Peyer's patch (tissue), 4 donors: ENCODE data around the gene RAD51B. TPM values are rescaled to one million over a fixed set of nuclear protein-coding genes. Genes with fewer than 3 reads are reported as not detected.

Experiments
- DNase-seq, 3 donors: peaks; one replicate each; pipeline ENCODE4 v3.0.0-alpha.2; 2017 to 2019
- H3K27ac ChIP-seq, 4 donors: fragments of 200-600 bp; sonication (generic); one replicate each; pipeline ENCODE4 v1.5.1; 2016 to 2019
- H3K27me3 ChIP-seq, 2 donors: fragments of 200-600 bp; sonication (generic); one replicate each; pipeline ENCODE4 v1.5.1; 2019
- H3K36me3 ChIP-seq, 3 donors: fragments of 200-600 bp; sonication (generic); one replicate each; pipeline ENCODE4 v1.5.1; 2016 to 2019
- H3K4me1 ChIP-seq, 4 donors: fragments of 200-600 bp; sonication (generic); one replicate each; pipeline ENCODE4 v1.5.1; 2016 to 2019
- H3K4me3 ChIP-seq, 4 donors: fragments of 200-600 bp; sonication (generic); 1 replicate in 3 of 4; 2 replicates in 1 of 4; pipeline ENCODE4 v1.5.1; 2016 to 2019; ENCODE audit warnings: mild to moderate bottlenecking in 1 of 4
- H3K9me3 ChIP-seq, 4 donors: fragments of 200-600 bp; sonication (generic); one replicate each; pipeline ENCODE4 v1.5.1; 2016 to 2019; ENCODE audit warnings: mild to moderate bottlenecking in 1 of 4
- POLR2A ChIP-seq, 2 donors: fragments of 450-650 bp; IDR thresholded peaks; one replicate each; pipeline ENCODE4 v1.5.1; 2017; ENCODE audit warnings: antibody characterized with exemption in 2 of 2, mild to moderate bottlenecking in 2 of 2, moderate library complexity in 2 of 2
- total RNA-seq, 4 donors: library from RNA; depleted of rRNA; stranded (reverse); fragments of >200 nt; gene quantifications; one replicate each; pipeline ENCODE4 v1.1.0, GENCODE V29; 2016
- TF ChIP-seq, protein P1 (sequence below), 6 experiments: fragments of 450-650 bp in 4 of 6; fragments of 200-600 bp in 2 of 6; sonication (generic) in 1 of 6; IDR thresholded peaks; one replicate each; pipeline ENCODE4 v1.5.1; 2017 to 2019; ENCODE audit warnings: antibody characterized with exemption in 6 of 6, mild to moderate bottlenecking in 3 of 6, moderate library complexity in 1 of 6

RAD51B gene
- total RNA-seq, 4 donors from 2014 or later = 12.6 to 103 (median 33.1) TPM

DNA sequence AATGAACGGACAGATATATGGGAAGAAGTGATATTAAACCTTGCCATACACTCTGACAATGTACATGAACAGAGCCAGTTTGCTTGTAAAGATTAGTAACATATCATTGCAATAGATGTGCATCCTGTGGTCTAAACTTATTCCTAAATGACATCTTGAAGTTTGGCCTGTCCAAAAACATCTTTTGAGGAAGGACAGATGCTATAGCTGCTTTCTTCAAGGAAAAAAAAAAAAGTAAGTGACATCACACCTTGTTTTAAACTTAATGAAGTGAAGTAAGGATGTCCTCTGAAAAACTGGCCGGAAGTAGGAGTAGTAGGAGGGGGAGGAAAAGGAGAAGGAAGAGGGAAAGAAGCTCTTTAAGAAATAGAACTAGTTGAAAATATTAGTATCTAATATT, 132.8 kb downstream of the RAD51B start:
- H3K9me3 ChIP-seq = peaks cover 0 to 4% (median 0%) of the 10 kb centered on the region in 4 donors
- H3K27ac ChIP-seq = no peak overlapping the region
- TF ChIP-seq, protein P1, sequence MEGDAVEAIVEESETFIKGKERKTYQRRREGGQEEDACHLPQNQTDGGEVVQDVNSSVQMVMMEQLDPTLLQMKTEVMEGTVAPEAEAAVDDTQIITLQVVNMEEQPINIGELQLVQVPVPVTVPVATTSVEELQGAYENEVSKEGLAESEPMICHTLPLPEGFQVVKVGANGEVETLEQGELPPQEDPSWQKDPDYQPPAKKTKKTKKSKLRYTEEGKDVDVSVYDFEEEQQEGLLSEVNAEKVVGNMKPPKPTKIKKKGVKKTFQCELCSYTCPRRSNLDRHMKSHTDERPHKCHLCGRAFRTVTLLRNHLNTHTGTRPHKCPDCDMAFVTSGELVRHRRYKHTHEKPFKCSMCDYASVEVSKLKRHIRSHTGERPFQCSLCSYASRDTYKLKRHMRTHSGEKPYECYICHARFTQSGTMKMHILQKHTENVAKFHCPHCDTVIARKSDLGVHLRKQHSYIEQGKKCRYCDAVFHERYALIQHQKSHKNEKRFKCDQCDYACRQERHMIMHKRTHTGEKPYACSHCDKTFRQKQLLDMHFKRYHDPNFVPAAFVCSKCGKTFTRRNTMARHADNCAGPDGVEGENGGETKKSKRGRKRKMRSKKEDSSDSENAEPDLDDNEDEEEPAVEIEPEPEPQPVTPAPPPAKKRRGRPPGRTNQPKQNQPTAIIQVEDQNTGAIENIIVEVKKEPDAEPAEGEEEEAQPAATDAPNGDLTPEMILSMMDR (IDR thresholded peaks at IDR 0.05) = no peak
- H3K4me3 ChIP-seq = no peak overlapping the region
- no peaks in the 10 kb centered on the region for H3K4me1 ChIP-seq
- DNase-seq = no peak
- H3K36me3 ChIP-seq = no peaks in the 10 kb centered on the region
- H3K27me3 ChIP-seq = no peaks in the 10 kb centered on the region

DNA sequence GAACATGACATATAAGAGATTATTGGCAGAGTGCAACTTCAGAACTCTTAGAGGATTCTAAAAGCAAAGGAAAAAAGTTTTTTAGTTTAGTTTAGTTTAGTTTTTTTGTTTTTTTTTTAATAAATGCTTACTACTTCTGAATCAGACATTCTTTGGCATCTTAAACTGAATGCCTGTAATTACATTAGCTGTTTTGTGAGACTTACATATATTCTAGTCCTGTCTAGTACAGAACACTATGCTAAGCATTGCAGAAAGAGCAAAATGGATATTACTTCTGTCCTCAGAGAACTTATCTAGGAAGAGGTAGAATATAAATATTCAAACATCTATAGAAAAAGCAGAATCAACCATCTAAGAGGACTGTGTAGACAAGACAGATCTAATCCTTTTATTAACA, 133.2 kb downstream of the RAD51B start:
- Histone ChIP-seq H3K4me1 (no peaks in the 10 kb centered on the region), H3K27me3 (no peaks in the 10 kb centered on the region), H3K9me3 (peaks cover 0 to 4% (median 0%) of the 10 kb centered on the region in 4 donors), H3K36me3 (no peaks in the 10 kb centered on the region), H3K27ac (no peak overlapping the region), H3K4me3 (no peak overlapping the region)
- no peak for TF ChIP-seq POLR2A (IDR thresholded peaks at IDR 0.05)
- TF ChIP-seq, protein P1 (IDR thresholded peaks at IDR 0.05) = no peak
- DNase-seq = no peak

DNA sequence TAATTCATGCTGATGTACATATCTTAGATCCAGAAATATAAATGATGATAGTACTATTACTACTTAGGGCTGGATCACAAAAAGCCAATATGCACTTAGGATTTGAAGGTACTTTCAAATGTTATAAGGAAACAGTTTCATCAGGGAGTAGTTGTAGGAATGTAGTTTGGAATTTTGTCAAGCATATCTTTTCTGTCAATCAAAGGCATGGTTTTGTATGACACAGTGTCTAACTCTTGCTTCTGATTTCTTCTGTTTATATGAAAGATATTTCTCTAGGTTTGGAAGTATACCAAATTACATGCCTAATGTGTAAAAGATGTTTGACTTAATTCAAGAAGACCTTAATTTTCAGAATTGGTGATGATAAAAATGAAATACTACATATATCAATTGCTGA, 135.7 kb downstream of the RAD51B start:
- no peaks in the 10 kb centered on the region for H3K4me1 ChIP-seq
- TF ChIP-seq, protein P1 (IDR thresholded peaks at IDR 0.05) = no peak
- TF ChIP-seq POLR2A (IDR thresholded peaks at IDR 0.05) = no peak
- no peaks in the 10 kb centered on the region for H3K9me3 ChIP-seq
- no peaks in the 10 kb centered on the region for H3K36me3 ChIP-seq
- H3K27ac ChIP-seq = no peak overlapping the region
- no peaks in the 10 kb centered on the region for H3K27me3 ChIP-seq
- no peak overlapping the region for H3K4me3 ChIP-seq
- no peak for DNase-seq

DNA sequence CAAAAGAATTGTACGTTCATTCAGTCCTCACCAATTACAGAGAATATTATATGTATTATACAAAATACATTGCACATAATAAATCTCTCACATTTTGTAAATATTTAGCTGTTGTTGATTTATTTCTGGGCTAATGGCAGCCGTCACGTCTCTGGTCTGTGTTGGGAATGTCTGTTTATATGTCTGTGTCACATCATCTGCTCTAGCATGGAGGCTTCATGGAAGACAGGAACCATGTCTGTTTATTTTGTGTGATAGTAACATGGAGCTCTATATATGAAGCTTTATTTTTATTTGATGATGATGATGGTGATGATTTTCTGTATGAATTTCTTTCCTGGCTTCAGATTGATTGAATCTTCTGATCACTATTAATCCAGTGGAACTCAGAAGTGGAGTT, 138.4 kb downstream of the RAD51B start:
- H3K4me3 ChIP-seq = no peak overlapping the region
- TF ChIP-seq POLR2A (IDR thresholded peaks at IDR 0.05) = no peak
- TF ChIP-seq, protein P1 (IDR thresholded peaks at IDR 0.05) = no peak
- DNase-seq = no peak
- H3K4me1 ChIP-seq = peaks cover 0 to 7% (median 2%) of the 10 kb centered on the region in 4 donors
- H3K36me3 ChIP-seq = no peaks in the 10 kb centered on the region
- H3K9me3 ChIP-seq = no peaks in the 10 kb centered on the region
- H3K27me3 ChIP-seq = no peaks in the 10 kb centered on the region
- H3K27ac ChIP-seq = no peak overlapping the region

DNA sequence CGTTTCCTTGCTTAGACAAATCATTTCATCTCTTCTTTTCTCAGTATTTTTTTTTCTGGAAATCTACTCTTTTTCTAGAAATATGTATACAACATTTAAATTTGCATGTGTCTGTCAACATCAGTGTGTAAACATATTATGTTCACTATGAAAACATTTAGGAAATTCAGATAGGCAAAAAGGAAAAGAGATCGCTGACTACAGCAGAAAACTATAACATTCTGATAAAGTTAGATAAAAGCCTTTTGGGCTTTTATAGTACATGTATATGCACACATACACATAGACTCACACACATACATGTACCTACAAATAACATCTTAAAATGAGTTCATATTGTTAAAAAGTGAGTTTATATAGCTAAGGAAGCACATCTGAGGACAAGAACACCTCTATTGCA, 142.1 kb downstream of the RAD51B start:
- TF ChIP-seq POLR2A (IDR thresholded peaks at IDR 0.05) = no peak
- TF ChIP-seq, protein P1 (IDR thresholded peaks at IDR 0.05) = no peak
- H3K27me3 ChIP-seq = no peaks in the 10 kb centered on the region
- no peaks in the 10 kb centered on the region for H3K9me3 ChIP-seq
- DNase-seq = no peak
- peaks cover 0 to 23% (median 5%) of the 10 kb centered on the region in 4 donors for H3K4me1 ChIP-seq
- peak overlapping the region in 2 of 4 donors; percentile 64 to 78 for H3K27ac ChIP-seq
- H3K4me3 ChIP-seq = no peak overlapping the region
- H3K36me3 ChIP-seq = no peaks in the 10 kb centered on the region

DNA sequence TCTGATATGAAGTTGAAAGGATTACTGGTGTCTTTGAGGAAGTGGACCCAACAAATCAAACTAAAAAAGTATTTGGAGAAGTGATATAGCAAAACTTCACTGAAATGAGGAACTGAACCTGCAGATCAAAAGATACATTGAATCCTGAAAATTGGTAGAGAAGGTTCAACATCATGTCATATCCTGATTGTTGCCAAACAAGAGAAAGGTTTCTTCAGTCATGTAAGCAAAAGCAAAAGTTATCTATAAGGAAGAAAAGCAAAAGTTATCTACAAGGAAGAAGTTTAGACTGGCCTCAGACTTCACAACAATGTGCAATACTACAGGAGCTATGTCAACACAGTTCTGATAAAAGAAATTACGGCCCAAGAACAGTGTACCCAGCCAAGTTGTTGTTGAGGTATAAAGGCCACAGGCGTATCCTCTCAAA, 142.7 kb downstream of the RAD51B start:
- TF ChIP-seq POLR2A (IDR thresholded peaks at IDR 0.05) = no peak
- TF ChIP-seq, protein P1 (IDR thresholded peaks at IDR 0.05) = no peak
- Histone ChIP-seq H3K4me1 (peaks cover 0 to 23% (median 5%) of the 10 kb centered on the region in 4 donors), H3K4me3 (no peak overlapping the region), H3K27me3 (no peaks in the 10 kb centered on the region), H3K27ac (peak overlapping the region in 3 of 4 donors; percentile 7 to 78 (median 64)), H3K36me3 (no peaks in the 10 kb centered on the region), H3K9me3 (no peaks in the 10 kb centered on the region)
- no peak for DNase-seq
